Kidney tubule cell (primary cell): ENCODE measurements around the gene NEK7.
"Not testable (repeated sequence)": the region's sequence is repeated elsewhere in the genome, so short reads cannot be mapped to it uniquely, and the experiment has no call there.

Experiments
- DNase-seq: peaks from one replicate; pipeline ENCODE4 v3.0.0-alpha.2; 2018; ENCODE audit warnings: low spot score

The NEK7 gene

DNA sequence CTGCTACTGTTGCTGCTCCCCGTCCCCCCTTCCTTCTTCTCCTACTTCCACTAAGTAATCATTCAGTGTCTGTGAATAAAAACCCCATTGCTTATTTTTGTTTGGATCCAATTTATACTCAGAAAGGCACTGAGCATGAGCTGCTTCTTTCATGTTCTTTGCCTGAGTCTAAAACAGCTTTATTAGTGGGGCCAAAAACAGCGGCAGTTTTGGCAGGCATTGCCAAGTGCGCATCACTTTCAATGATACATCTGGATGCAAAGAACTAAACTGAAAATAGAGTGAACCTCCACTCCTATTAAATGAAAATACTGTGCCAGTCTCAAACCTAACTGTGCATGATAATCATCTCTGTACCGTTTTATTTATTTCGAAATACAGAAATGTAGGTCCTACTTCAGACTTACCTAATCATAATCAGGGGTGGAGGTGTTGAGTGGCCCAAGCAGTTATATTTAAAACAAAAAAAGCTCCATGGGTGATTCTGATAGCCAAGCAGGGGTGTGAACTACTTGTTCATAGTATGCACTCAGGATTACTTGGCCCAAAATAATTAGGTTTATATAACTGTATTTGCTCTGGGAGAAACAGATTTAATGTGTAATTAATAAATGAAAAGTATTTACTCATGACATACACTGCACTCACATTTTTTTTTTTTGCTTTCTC lies 48.4 kb downstream of the NEK7 start:
- DNase-seq = no peak

DNA sequence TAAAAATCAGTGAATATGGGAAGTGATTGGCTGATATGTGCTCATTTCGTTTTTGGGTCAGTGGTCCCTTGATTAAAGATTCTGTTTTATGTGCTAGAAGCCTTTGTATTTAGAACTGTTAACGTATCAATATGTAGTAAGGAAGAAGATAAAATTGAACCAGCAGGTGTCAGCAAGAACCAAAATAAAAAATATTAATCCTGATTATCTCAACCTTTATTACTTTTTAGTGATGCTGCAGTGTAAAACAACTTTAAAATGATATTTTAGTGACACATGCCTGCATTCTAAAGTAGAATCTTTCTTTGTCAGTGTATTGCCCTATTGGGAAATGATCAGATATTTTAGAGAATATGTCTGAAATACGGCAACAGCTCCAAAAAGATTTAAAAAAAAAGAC lies 49.5 kb downstream of the NEK7 start:
- no peak for DNase-seq

DNA sequence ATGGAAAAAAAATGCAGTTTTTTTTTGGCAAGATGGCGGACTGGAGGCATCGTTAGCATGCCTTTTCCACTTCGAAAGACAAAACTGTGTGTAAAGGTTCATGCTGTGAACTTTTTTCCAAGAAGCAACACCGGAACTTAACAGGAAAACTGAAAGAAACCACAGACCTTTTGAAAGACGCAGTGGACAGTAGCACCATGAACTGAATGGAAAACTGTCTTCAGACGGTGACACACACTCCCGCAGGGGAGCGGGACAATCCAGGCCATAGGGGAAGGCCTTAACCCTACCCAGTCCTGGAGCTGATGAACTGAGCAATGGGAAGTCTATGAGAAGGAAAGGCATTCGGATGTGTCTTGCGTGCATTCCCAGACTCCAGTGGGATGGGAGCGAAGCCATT lies 54.9 kb downstream of the NEK7 start:
- no peak for DNase-seq

DNA sequence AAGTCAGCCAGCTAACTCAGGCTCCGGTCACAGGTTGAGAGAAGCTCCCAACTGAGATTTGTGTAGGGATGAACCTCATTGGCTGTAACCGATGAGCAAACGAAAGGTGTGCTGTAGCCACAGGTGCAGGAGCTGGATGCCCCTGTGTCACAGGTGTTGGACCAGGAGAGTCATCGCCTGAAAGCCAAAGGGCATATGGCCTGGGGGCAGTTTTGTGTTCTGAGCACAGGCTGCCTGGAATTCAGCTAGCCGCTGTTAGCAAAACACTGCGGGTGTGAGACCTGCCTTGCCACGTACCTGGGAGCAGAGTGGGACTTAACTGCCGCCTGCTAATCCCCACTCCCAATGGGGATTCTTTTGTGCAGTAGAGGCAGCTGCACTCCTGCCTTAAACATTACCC lies 55.3 kb downstream of the NEK7 start:
- no peak for DNase-seq

DNA sequence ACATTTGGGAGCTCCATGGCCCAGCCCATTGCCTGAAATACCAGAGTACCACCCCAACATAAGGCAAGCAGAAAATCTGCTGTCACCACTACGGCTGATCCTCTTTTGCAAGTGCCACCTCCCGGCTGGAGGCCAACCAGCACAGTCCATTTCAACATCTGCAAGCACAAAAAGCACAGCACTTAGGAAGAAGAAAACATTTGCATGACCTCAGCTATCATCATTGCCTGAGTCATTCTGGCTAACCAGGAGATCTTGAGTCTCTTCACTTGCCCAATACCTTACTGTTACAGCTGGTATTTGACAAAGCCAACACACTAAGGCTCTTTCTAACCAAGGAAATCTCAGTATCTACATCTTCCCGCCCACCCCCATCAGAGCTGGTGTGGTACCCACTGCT lies 55.9 kb downstream of the NEK7 start:
- DNase-seq = peak; percentile 73

DNA sequence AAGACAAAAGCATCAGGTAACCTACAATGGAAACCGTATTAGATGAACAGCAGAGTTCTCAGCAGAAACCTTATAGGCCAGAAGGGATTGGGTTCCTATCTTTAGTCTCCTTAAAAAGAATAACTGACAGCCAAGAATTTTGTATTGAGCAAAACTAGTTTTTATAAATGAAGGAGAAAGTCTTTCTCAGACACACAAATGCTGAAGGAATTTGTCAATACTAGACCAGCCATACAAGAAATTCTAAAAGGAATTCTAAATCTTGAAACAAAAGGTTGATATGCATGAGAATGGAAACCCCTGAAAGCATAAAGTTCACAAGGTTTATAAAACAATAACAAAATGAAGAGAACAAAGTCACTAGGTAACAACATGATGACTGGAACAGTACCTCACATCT lies 58.1 kb downstream of the NEK7 start:
- DNase-seq = no peak

DNA sequence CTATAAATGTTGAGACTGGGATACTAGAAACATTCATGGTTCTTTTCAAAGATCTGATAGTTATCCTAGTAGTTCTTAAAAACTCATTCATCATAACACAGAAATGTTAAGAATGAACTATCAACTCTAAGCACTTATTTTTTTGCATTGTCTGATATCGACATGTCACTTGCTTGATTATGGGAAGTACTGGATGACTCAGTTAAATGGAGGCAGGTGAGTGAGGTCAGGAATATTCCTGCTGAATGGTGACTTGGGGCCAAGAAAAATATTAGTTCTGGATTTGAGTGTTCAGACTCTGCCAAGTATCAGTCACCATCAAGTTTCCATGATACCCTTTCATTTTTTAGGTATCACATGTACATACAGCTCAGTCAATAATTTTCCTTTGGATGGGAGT lies 63.6 kb downstream of the NEK7 start:
- peak; percentile 84 for DNase-seq

DNA sequence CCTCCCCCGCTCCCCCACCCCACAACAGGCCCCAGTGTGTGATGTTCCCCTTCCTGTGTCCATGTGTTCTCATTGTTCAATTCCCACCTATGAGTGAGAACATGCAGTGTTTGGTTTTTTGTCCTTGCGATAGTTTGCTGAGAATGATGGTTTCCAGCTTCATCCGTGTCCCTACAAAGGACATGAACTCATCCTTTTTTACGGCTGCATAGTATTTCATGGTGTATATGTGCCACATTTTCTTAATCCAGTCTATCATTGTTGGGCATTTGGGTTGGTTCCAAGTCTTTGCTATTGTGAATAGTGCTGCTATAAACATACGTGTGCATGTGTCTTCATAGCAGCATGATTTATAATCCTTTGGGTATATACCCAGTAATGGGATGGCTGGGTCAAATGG lies 70.2 kb downstream of the NEK7 start:
- not testable (repeated sequence) for DNase-seq

DNA sequence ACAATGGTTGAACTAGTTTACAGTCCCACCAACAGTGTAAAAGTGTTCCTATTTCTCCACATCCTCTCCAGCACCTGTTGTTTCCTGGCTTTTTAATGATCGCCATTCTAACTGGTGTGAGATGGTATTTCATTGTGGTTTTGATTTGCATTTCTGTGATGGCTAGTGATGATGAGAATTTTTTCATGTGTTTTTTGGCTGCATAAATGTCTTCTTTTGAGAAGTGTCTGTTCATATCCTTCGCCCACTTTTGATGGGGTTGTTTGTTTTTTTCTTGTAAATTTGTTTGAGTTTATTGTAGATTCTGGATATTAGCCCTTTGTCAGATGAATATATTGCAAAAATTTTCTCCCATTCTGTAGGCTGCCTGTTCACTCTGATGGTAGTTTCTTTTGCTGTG lies 70.7 kb downstream of the NEK7 start:
- DNase-seq = not testable (repeated sequence)

DNA sequence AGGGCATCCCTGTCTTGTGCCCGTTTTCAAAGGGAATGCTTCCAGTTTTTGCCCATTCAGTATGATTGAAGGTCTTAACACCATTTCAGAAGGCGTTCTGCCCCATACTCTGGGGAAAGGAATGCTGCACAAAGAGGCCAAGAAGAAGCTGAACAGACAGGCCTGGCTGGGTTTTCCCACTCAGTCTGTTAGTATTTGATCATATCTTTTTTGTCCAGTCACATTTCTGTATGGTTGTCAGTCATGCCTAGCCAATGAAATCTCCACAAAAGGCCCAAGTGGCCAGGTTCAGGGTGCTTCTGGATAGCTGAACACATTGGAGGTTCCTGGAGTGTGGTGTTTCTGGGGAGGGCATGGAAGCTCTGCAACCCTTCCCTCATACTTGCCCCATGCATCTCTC lies 72.1 kb downstream of the NEK7 start:
- DNase-seq = no peak

DNA sequence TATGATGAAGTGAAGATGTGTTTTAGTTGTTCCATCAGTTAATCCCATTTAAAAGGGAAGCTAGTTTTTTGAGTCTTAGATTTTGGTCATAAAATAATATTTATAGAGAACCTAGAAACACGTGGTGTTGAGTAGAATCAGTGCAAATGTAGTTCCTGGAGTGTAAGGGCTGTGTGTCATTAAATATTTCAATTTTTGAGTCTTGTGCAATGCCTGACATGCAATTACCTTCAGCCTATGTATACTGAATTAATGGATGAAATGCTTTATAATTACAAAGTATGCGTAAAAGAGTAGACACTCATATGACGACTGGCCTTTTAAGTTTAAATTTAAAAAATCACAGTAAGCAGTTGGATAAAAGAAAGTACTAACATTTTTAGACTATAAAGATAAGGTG lies 75.0 kb downstream of the NEK7 start:
- no peak for DNase-seq

DNA sequence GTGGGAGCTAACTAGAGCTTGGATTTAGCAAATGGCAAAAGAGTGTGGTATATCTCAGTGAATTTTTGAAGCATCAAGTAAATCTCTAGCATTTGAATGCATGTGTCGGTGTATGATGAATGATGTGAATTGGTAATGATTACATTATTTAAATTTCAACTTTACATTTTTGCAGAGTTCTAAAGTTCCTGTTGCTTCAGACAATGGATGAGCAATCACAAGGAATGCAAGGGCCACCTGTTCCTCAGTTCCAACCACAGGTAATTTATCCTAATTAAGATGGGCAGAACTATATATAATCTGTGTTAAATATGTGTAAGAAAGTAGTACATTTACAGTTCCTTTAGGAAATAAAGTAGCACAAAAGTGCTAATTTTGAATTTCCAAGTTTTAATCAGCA lies 75.6 kb downstream of the NEK7 start:
- peak; percentile 16 for DNase-seq

DNA sequence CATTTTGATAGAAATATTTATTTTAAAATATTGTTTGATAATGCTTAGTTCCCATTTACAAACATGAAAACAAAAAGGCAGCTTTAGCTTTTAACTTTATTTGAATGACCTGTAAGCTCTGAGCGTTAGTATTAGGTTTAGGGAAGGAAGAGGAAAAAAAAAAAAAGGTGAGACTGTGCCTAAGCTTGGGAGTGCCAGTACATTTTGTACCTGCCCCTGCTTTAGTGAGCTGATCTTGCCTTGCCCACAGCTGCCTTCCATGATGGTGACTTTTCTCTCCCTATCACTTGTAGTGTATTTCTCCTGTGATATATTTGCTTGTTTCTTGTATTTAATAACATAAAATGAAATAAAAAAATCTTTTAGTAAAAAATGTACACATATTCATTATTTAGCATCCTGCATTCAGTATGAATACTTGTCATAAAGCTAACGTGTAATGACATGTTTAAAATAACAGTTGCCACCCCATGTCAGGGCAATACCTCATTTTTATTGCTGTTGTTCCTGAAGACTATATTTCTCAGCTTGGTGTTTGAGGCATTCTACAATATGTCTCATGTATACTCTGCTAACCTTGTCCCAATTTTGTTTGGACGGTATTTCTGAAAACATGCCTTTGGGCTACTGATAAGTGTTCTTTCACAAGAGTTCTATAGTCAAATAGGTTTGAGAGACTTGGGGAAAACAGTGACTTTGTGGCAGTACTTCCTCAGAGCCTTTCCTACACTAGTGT lies 76.3 kb downstream of the NEK7 start:
- DNase-seq = no peak

DNA sequence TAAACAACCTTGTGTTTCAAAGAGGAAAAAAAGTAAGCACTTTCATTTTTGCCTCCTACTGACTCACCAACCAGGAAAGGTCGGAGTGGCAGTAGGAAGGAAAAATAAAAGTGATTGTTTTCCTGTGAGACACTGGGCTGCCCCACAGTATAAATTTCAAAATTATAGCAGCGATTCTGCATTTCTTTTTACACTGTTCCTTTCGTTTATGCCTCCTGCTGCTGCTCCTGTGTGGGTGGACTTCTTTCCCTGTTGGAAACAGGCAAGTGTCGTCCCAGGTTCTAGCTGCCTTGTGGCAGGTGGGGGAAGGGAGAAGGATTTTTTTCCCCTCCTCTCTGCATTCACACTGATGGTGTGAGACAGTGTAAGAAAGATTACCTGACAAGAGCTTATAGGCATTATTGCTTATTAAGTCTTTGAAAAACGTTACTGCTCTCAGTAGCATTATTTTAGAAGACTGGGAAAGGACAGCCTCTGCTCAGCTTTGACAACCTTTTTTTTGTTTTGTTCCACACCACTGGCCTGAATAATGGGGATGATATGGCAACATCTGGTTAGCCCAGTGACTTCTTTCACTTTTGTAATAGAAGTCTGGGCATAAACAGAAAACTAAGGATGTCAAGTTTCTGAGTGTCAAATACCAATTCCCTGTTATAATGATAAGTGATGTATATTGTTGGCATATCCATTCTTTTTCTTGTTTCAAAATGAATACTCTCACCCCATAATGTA lies 77.9 kb downstream of the NEK7 start:
- peak; percentile 60 for DNase-seq

DNA sequence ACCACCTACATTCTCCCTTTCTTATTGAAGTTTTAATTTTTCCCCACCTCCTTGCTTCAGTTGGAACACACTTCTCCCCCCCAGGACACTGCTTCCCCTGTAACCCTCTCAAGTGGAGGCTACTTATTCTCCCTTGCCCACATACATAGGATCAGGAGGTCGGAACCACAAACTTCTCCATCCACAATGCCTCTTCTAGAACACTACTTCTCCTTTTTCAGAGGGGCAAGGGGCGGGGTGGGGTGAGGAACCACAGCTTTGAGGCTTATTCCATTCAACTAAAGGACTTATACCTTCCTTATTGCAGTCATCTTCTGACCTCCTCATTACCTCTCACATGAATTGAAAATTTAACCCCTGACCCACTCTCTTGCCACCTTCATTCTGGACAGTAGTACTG lies 81.3 kb downstream of the NEK7 start:
- no peak for DNase-seq

DNA sequence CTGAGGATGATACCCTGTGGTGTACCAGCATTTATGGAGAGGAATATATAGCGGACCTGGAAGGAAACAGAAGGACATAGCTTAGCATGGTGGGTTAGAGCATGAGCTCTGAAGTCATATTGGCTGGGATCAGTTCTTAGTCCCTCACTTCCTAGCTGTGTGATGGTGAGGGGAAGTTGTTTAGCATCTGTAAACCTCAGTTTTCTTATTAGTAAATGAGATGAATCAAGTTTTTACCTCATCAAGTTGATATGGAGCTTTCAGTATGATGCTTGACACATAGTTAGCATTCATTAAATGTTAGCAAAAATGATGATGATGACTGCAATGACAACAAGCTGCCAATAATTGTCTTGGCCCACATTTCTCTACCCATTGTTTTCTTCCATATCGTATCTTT lies 84.8 kb downstream of the NEK7 start:
- no peak for DNase-seq

DNA sequence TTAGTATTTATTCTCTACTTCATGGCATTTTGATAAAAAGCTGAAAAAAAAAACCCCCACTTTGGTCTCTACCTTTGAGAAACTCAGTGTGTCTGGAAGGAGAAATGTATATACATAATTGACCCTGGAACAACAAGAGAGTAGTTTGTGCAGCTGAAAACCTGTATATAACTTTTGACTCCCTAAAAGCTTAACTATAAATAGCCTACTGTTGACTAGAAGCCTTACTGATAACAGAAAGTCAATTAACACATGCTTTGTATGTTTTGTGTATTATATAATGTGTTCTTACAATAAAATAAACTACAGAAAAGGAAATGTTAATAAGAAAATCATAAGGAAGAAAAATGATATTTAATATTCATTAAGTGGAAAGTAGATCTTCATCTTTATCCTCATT lies 88.0 kb downstream of the NEK7 start:
- no peak for DNase-seq

DNA sequence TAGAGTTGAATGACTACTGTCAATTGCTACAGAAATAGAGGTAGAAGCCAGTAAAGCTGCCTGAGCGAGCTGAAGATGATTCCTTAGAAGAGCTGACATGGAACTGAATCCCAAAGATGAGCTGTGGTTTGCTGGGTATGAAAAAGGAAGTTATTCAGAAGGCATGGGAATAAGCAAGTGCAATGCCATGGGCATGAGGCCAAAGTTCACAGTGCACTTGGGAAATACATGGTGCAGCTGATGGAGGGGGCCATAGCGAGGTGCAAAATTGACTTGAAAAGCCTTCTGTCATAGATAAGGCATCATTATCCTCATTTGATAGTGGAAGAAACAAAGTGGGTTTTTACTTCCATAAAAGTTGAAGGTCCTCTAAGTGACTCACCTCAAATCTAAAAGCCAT lies 88.6 kb downstream of the NEK7 start:
- no peak for DNase-seq

DNA sequence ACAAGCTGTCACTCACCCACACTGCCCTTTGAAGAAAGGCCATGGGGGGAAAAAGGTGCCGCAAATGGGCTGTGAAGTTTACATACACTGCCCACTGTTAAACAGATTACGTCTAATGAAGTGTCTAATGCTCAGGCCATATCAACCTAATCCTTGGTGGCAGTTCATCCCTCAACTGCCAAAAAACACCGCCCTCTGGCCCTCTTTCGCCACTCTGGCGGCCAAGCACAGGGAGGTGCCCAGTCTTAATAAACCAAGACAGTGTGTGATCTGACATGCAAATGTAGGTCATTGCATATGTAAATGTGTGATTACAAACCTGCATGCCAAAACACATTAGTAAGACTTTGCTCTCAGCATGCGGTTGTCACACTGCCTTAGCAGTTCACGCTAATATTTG lies 89.5 kb downstream of the NEK7 start:
- no peak for DNase-seq

DNA sequence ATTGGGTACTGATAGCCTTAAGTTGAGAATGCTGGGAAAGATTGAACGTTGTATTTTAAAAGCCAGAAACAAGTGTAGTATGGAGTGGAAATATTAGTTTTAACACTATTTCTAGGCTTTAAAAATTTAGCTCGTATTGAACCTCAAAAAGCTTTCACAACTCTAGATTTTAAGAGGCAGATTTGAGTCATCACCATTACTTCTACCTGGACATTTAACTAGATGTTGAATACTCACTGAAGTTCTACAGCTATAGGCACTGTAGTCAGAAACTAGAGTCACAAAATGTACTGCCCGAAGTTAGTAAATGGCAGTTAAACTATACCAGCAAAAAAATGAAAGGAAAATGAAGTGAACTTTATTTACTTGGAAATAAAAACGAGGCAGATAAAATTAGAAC lies 96.5 kb downstream of the NEK7 start:
- no peak for DNase-seq

DNA sequence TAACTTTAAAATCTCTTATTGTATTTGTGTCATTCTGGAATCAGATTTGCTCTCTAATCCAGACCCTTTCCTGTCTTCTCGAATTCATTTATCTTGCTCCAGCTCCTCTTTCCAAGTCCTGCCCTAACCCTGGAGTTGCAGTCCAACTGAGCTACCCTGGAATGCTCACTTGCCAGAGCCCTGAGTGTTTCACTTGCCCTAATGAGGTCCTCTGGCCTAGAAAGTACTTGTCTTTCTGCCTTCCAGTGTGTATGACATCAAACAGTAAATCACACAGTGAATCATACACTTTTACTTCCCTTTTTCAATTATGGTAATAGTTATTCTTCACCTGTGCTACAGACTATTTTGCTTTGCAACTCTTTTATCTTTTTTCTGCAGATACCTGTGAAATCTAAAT lies 96.9 kb downstream of the NEK7 start:
- DNase-seq = peak; percentile 77

DNA sequence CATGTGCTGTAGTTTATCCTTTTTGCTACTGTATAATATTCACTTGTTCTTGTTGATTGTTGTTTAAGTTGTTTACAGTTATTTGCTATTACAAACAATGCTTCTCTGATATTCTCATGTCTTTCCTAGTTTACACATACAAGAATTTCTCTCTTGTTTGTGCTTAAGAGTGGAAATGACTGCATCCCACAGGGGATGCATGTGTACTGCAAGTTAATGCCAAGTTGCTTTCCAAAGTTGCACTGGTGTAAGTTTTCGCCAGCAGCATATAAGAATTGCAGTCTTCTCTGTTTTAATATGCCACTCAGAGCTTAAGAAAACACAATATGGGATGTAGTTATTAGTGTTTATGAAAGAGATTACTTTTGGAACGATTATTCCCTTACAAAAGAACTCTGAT lies 97.7 kb downstream of the NEK7 start:
- DNase-seq = no peak

DNA sequence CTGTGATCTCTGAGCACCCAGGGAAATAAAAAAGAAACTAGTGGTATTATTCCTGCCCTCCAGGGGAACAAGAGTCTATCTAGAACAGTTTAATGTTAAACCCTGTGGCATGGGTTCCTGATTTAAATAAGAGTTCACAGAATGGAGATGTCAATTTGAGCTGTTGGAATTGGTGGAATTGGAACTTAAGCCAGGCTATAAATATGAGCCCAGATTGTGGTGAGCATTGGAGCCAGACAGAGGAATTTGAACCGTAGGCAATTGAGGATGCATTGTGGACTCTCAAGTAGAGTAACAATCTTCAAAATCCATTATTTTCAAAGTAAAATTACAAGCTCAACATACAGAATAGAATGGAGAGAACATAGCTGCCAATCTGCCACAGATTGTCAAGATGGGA lies 98.2 kb downstream of the NEK7 start:
- no peak for DNase-seq
